ENCODE results near the gene HMG20A. TPM values are rescaled to one million over a fixed set of nuclear protein-coding genes. Genes with fewer than 3 reads are reported as not detected.

HMG20A gene
- polyA plus RNA-seq, 1 donor from 2014 or later: 52.2 TPM

DNA sequence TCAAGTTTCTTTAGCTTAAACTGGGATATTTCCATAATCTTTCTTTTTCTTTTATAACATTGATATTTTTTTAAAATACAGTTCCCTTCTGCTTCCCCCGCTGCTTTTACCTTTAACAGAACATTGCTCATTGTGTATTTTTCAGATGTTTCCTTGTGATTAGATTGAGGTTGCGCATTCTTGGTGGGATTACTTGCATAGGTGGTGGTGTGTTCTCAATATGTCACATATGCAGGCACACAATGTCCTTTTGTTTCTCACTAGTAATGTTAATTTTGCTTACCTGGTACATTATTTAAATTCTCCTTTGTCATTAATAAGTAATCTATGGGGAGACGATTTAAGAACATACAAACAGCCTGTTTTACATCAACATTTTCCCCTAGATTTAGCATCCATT is 48.2 kb downstream of the HMG20A start:
- H2AFZ ChIP-seq (ENCODE audit: low read depth, low read length): no peak overlapping the region
- no peaks in the 10 kb centered on the region for H3K9me3 ChIP-seq (ENCODE audit: low read length)
- no peak for TF ChIP-seq SMC3 (conservative IDR thresholded peaks at IDR 0.05; ENCODE audit: poor library complexity)
- TF ChIP-seq REST (IDR thresholded peaks at IDR 0.05; ENCODE audit: borderline replicate concordance): no peak
- no peak for TF ChIP-seq POLR2AphosphoS5 (IDR thresholded peaks at IDR 0.05)
- TF ChIP-seq MXI1 (conservative IDR thresholded peaks at IDR 0.05; ENCODE audit: poor library complexity, severe bottlenecking): no peak
- no peak for TF ChIP-seq TAF1 (IDR thresholded peaks at IDR 0.05; ENCODE audit: low read depth)
- no peak for TF ChIP-seq EZH2 (IDR thresholded peaks at IDR 0.05; ENCODE audit: borderline replicate concordance, insufficient read depth, low read length, poor library complexity, severe bottlenecking)
- TF ChIP-seq RAD21 (conservative IDR thresholded peaks at IDR 0.05): no peak
- TF ChIP-seq, protein P1, sequence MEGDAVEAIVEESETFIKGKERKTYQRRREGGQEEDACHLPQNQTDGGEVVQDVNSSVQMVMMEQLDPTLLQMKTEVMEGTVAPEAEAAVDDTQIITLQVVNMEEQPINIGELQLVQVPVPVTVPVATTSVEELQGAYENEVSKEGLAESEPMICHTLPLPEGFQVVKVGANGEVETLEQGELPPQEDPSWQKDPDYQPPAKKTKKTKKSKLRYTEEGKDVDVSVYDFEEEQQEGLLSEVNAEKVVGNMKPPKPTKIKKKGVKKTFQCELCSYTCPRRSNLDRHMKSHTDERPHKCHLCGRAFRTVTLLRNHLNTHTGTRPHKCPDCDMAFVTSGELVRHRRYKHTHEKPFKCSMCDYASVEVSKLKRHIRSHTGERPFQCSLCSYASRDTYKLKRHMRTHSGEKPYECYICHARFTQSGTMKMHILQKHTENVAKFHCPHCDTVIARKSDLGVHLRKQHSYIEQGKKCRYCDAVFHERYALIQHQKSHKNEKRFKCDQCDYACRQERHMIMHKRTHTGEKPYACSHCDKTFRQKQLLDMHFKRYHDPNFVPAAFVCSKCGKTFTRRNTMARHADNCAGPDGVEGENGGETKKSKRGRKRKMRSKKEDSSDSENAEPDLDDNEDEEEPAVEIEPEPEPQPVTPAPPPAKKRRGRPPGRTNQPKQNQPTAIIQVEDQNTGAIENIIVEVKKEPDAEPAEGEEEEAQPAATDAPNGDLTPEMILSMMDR (IDR thresholded peaks at IDR 0.05; ENCODE audit: poor library complexity, severe bottlenecking): no peak
- no peak for TF ChIP-seq EP300 (conservative IDR thresholded peaks at IDR 0.05; ENCODE audit: poor library complexity, severe bottlenecking)
- no peak overlapping the region for H3K9ac ChIP-seq (ENCODE audit: low read length)
- no peak overlapping the region for H3K4me2 ChIP-seq (ENCODE audit: low read length)
- no peaks in the 10 kb centered on the region for H4K20me1 ChIP-seq (ENCODE audit: insufficient read depth)
- H3K27me3 ChIP-seq (ENCODE audit: insufficient read depth, low read depth, low read length): no peaks in the 10 kb centered on the region
- H3K79me2 ChIP-seq (replicated peaks; ENCODE audit: insufficient read depth, low read length): no peaks in the 10 kb centered on the region
- H3F3A ChIP-seq (ENCODE audit: insufficient read depth, low read length, poor library complexity, severe bottlenecking): no peaks in the 10 kb centered on the region
- peaks cover 28% of the 10 kb centered on the region for H3K36me3 ChIP-seq (ENCODE audit: insufficient read depth, low read length)
- no peak overlapping the region for H3K27ac ChIP-seq (ENCODE audit: low read length)
- H3K9me2 ChIP-seq (ENCODE audit: insufficient read depth, low read length): no peaks in the 10 kb centered on the region
- H3K4me3 ChIP-seq (ENCODE audit: low read length): no peak overlapping the region

DNA sequence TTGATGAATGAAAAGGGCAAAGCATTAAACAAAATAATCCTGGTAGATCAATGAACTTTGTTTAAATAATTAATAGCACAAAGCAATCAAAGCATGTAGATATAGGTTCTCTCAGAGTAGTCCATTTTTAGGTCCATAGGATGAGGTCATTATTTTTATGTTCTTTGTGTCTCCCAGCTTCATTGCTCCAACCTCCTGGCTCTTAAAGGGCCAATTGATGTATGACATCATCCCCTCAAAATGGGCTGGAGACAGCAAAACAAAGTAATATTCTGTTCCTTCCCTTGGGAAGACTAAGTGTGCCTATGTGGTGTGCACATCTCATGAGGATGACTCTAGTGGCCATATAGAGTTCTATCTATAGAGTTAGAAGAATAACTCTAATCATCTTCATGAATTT is 49.5 kb downstream of the HMG20A start:
- Histone ChIP-seq H4K20me1 (ENCODE audit: insufficient read depth) (no peaks in the 10 kb centered on the region), H3K27me3 (ENCODE audit: insufficient read depth, low read depth, low read length) (no peaks in the 10 kb centered on the region), H3F3A (ENCODE audit: insufficient read depth, low read length, poor library complexity, severe bottlenecking) (no peaks in the 10 kb centered on the region), H2AFZ (ENCODE audit: low read depth, low read length) (no peak overlapping the region), H3K27ac (ENCODE audit: low read length) (no peak overlapping the region), H3K9me2 (ENCODE audit: insufficient read depth, low read length) (no peaks in the 10 kb centered on the region), H3K9ac (ENCODE audit: low read length) (no peak overlapping the region), H3K79me2 (replicated peaks; ENCODE audit: insufficient read depth, low read length) (no peaks in the 10 kb centered on the region), H3K36me3 (ENCODE audit: insufficient read depth, low read length) (peaks cover 23% of the 10 kb centered on the region), H3K4me3 (ENCODE audit: low read length) (no peak overlapping the region), H3K9me3 (ENCODE audit: low read length) (no peaks in the 10 kb centered on the region), H3K4me2 (ENCODE audit: low read length) (no peak overlapping the region)
- TF ChIP-seq POLR2AphosphoS5 (IDR thresholded peaks at IDR 0.05) (no peak), SMC3 (conservative IDR thresholded peaks at IDR 0.05; ENCODE audit: poor library complexity) (no peak), TAF1 (IDR thresholded peaks at IDR 0.05; ENCODE audit: low read depth) (no peak), RAD21 (conservative IDR thresholded peaks at IDR 0.05) (no peak), MXI1 (conservative IDR thresholded peaks at IDR 0.05; ENCODE audit: poor library complexity, severe bottlenecking) (no peak), EZH2 (IDR thresholded peaks at IDR 0.05; ENCODE audit: borderline replicate concordance, insufficient read depth, low read length, poor library complexity, severe bottlenecking) (no peak), REST (IDR thresholded peaks at IDR 0.05; ENCODE audit: borderline replicate concordance) (no peak), EP300 (conservative IDR thresholded peaks at IDR 0.05; ENCODE audit: poor library complexity, severe bottlenecking) (no peak)
- TF ChIP-seq, protein P1 (IDR thresholded peaks at IDR 0.05; ENCODE audit: poor library complexity, severe bottlenecking): no peak
